ENCODE measurements around the gene GNA14.

DNA sequence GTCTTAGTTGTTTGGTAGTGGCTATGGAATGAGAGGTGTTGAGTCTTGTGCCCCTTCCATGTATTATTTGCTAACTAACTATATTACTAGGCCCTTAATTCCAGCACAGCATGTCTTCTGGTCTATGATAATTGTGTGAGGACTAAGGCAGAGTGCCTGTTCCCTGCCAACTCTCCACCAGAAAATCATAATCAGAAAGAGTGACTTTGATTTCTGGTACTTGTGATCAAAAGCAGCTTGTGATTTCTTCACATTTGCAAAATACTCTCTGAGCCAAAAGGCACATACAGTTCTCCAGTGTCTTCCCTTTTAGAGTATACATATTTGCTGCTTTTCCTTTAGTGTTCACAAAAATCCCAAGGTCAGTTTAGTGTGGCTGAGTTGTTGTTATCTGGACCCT, 229.9 kb downstream of the GNA14 start:
- TF ChIP-seq CEBPB (IDR thresholded peaks at IDR 0.05; ENCODE audit: low read depth): no peak
- no peak for TF ChIP-seq CTCF (IDR thresholded peaks at IDR 0.05 in 2 of 3, conservative IDR thresholded peaks at IDR 0.05 in 1 of 3; ENCODE audit: borderline replicate concordance in 1 of 3, insufficient read depth in 1 of 3, low read depth in 2 of 3, low read length in 2 of 3)
